ENCODE measurements around the gene BLM.

DNA sequence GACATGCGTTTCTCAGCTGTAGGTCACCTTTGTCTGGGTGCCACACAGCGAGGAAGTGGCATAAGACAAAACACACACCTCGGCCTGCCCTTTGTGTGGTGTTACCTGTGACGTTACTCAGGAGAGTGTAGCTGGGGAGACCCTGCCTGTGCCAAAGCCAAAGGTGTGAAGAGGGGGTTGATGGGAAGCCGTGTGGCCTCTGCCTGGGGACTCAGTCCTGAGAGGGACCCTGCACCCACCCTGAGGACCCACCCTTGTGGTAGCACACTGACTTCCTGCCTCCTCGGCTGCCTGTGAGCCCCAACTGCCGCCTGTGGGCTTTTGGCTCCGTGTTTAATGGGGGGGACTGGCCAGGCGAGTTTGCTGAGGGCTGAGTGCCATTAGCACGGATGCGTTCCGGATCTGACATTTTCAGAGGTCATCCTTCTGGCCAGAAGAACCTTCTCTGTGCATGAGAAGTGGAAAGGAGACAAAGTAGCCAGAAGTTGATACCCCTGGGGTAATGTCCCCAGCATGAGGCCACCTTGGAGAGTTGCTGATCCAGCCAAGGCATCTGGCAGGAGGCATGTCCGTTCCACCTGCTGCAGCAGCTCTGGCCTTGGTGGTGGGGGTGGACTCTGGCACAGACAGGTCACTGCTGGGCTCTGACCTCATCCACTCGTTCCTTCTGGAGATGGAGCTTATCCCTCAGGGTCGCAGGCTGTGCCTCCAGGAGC lies 99.4 kb downstream of the BLM start:
- no peak for TF ChIP-seq GATA2 (IDR thresholded peaks at IDR 0.05; ENCODE audit: low read depth, low read length)
- TF ChIP-seq GATA3 (IDR thresholded peaks at IDR 0.05; ENCODE audit: low read depth, low read length) = no peak

Data from SH-SY5Y (cell line).